MCF 10A (cell line): ENCODE results near the gene KCNC4. TPM values are rescaled to one million over a fixed set of nuclear protein-coding genes. Genes with fewer than 3 reads are reported as not detected.

Experiments used
- BruUV-seq: library from RNA; stranded (reverse); fragments of 400-500 nt; replicated peaks from 2 replicates; lab custom pipeline; 2021; lab: Mats Ljungman, UMichigan
- CTCF ChIA-PET: fragments of 300-600 bp; sonication (Branson Sonifier 250); formaldehyde crosslinking; extraction: SDS; loops from one replicate; lab custom pipeline; 2021; ENCODE audit warnings: antibody characterized with exemption, inconsistent platforms; lab: Yijun Ruan, JAX
- POLR2A ChIA-PET: fragments of 300-600, 350-650 bp; sonication (Branson Sonifier 250); formaldehyde crosslinking; extraction: SDS; loops from one replicate; lab custom pipeline; 2020; ENCODE audit warnings: antibody characterized with exemption, inconsistent platforms; lab: Yijun Ruan, JAX
- DNase-seq: peaks from one replicate; pipeline ENCODE4 v3.0.0-alpha.2; 2018; ENCODE audit not compliant: unreplicated experiment
- H3K27ac Mint-ChIP-seq: one replicate; pipeline ENCODE4 v1.8.0; 2022; ENCODE audit warnings: mild to moderate bottlenecking, low read depth, mixed read lengths; ENCODE audit not compliant: unreplicated experiment
- H3K27me3 Mint-ChIP-seq: one replicate; pipeline ENCODE4 v1.8.0; 2022; ENCODE audit warnings: mixed read lengths; ENCODE audit not compliant: insufficient read depth, unreplicated experiment
- H3K36me3 Mint-ChIP-seq: one replicate; pipeline ENCODE4 v1.8.0; 2022; ENCODE audit warnings: mild to moderate bottlenecking, moderate library complexity, mixed read lengths; ENCODE audit not compliant: insufficient read depth, unreplicated experiment
- H3K4me1 Mint-ChIP-seq: one replicate; pipeline ENCODE4 v1.8.0; 2022; ENCODE audit warnings: mixed read lengths; ENCODE audit not compliant: insufficient read depth, unreplicated experiment
- H3K4me3 Mint-ChIP-seq: one replicate; pipeline ENCODE4 v1.8.0; 2022; ENCODE audit warnings: mild to moderate bottlenecking, moderate library complexity, mixed read lengths; ENCODE audit not compliant: unreplicated experiment
- H3K9me3 Mint-ChIP-seq: one replicate; pipeline ENCODE4 v1.8.0; 2022; ENCODE audit warnings: mixed read lengths; ENCODE audit not compliant: unreplicated experiment
- intact Hi-C: fragments of 100-400 bp; cut with micrococcal nuclease; formaldehyde crosslinking; loops from 2 replicates; pipeline ENCODE4 v1.14.1; 2022
- total RNA-seq: library from RNA; stranded (reverse); gene quantifications from 2 replicates; pipeline ENCODE4 v1.2.3, GENCODE V29; 2022
- TF ChIP-seq, protein P1 (sequence below): fragments of 200-600 bp; IDR thresholded peaks from one replicate; pipeline ENCODE4 v1.8.0; 2022; ENCODE audit warnings: antibody characterized with exemption, mild to moderate bottlenecking; ENCODE audit not compliant: unreplicated experiment

The KCNC4 gene
- total RNA-seq, 1 experiment from 2014 or later = 1.3 TPM

- TF ChIP-seq, protein P1, sequence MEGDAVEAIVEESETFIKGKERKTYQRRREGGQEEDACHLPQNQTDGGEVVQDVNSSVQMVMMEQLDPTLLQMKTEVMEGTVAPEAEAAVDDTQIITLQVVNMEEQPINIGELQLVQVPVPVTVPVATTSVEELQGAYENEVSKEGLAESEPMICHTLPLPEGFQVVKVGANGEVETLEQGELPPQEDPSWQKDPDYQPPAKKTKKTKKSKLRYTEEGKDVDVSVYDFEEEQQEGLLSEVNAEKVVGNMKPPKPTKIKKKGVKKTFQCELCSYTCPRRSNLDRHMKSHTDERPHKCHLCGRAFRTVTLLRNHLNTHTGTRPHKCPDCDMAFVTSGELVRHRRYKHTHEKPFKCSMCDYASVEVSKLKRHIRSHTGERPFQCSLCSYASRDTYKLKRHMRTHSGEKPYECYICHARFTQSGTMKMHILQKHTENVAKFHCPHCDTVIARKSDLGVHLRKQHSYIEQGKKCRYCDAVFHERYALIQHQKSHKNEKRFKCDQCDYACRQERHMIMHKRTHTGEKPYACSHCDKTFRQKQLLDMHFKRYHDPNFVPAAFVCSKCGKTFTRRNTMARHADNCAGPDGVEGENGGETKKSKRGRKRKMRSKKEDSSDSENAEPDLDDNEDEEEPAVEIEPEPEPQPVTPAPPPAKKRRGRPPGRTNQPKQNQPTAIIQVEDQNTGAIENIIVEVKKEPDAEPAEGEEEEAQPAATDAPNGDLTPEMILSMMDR = no peak
- BruUV-seq = no TSS peak
- Mint-ChIP-seq H3K4me3 (no peak overlapping the region), H3K27ac (no peak overlapping the region), H3K4me1 (peaks cover 6% of the 10 kb centered on the region), H3K27me3 (peaks cover 34% of the 10 kb centered on the region), H3K9me3 (no peaks in the 10 kb centered on the region), H3K36me3 (peaks cover 7% of the 10 kb centered on the region)
- DNase-seq = peak; percentile 79
- POLR2A ChIA-PET = interaction anchor here (0.6 to 1.1 kb wide), 2 partner anchors 14 to 207 kb away, joined by 3 read pairs; no protein-coding TSS in a partner anchor
- CTCF ChIA-PET = interaction anchor here (0.7 to 3.3 kb wide), 4 partner anchors 13 to 491 kb away, joined by 3 to 23 read pairs (median 9); no protein-coding TSS in a partner anchor
- intact Hi-C loops = no loop called here
These were observed 19.7 kb upstream of the KCNC4 start for GRCh38 chr1:110190282-110190929.

DNA sequence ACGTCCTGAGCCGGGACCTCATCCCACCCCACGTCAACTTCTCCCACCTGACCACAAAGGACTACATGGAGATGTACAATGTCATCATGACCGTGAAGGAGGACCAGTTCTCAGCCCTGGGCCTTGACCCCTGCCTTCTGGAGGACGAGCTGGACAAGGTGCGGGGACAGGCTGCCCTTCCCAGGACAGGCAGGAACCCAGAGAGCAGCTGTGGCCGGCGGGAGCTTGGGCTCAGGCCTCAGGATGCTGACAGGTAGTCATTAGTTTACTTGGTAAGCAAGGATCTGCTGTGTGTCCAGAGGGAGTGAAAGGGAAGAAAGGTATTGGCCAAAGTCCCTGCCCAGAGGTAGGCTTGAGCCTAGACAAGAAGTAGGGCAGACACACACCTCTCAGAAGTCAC lies 17.6 kb upstream of the KCNC4 start:
- Mint-ChIP-seq H3K4me1 (peaks cover 6% of the 10 kb centered on the region), H3K9me3 (no peaks in the 10 kb centered on the region), H3K36me3 (peaks cover 7% of the 10 kb centered on the region), H3K27ac (no peak overlapping the region), H3K27me3 (peaks cover 21% of the 10 kb centered on the region), H3K4me3 (no peak overlapping the region)
- BruUV-seq = no TSS peak
- POLR2A ChIA-PET = no interaction called here
- DNase-seq = no peak
- CTCF ChIA-PET = interaction anchor here (0.6 to 3.4 kb wide), 6 partner anchors 11 to 304 kb away, joined by 3 to 23 read pairs (median 8); no protein-coding TSS in a partner anchor
- TF ChIP-seq, protein P1 = no peak
- intact Hi-C loops = no loop called here

DNA sequence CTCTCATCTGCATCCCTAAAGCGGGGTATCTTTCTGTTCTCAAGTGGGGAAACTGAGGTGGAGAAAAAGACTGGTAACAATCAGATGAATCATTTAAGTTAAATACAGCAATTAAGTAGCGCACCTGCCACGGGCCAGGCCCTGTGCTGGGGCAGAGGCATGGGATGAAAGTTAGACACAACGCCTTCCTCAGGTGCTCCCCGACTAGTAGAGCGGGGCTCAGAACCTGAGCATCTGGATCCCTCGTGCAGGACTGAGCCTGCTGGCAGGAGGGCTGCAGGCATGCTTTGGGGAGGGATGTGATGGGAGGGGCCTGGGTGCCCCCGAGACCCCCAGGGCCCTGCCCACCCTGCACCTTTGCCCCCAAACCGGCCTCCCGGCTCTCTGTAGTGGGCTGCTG lies 14.9 kb upstream of the KCNC4 start:
- Mint-ChIP-seq H3K27ac (no peak overlapping the region), H3K27me3 (no peaks in the 10 kb centered on the region), H3K4me1 (peaks cover 3% of the 10 kb centered on the region), H3K9me3 (no peaks in the 10 kb centered on the region), H3K36me3 (peaks cover 7% of the 10 kb centered on the region), H3K4me3 (no peak overlapping the region)
- DNase-seq = no peak
- no TSS peak for BruUV-seq
- TF ChIP-seq, protein P1 = no peak
- intact Hi-C loops = no loop called here
- ChIA-PET CTCF (interaction anchor here (1.8 to 17.8 kb wide), 2 partner anchors 12 to 266 kb away, joined by 9 to 304 read pairs; no protein-coding TSS in a partner anchor), POLR2A (no interaction called here)

DNA sequence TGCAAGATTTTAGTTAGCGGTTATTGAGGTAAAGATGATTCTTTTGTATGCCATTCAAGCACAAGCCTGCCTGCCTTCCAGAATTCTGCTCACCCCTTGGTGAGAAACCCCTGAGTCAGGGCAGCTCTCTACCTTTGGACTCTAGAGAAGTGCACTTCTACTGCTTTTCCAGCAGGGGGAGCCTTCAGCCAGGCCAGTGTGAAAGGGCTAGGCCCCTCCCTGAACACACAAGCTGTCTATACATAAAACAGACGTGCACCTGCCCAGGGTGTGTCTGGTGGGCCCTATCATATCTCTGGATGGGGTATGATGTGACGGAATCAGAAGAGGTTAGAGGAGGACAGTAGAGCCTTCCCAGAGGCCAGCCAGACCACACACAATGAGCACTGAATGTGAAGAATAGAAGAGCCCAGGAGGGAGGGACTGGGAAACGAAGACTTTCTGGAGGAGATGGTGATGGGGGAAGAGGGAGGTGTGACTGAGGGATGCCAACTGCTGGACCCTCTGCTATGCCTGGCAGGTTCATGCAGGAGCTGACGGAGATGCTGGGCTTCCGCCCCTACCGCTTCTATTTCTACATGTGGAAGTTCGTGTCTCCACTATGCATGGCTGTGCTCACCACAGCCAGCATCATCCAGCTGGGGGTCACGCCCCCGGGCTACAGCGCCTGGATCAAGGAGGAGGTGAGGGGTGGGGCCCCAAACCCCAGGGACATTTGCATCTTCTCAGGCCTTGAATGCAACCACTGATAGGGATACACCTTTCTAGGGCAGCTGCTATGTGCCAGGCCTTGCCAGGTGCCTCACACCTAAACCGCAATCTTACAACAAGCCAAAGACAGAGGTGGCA lies 13.0 kb upstream of the KCNC4 start:
- no peak overlapping the region for H3K27ac Mint-ChIP-seq
- no TSS peak for BruUV-seq
- TF ChIP-seq, protein P1 = peak; percentile 89
- intact Hi-C loops = no loop called here
- H3K4me3 Mint-ChIP-seq = no peak overlapping the region
- ChIA-PET CTCF (interaction anchor here (0.5 to 17.8 kb wide), 45 partner anchors 9 to 328 kb away, joined by 3 to 304 read pairs (median 4); no protein-coding TSS in a partner anchor), POLR2A (no interaction called here)
- H3K9me3 Mint-ChIP-seq = no peaks in the 10 kb centered on the region
- no peaks in the 10 kb centered on the region for H3K4me1 Mint-ChIP-seq
- H3K27me3 Mint-ChIP-seq = no peaks in the 10 kb centered on the region
- peak; percentile 54 for DNase-seq
- H3K36me3 Mint-ChIP-seq = peaks cover 7% of the 10 kb centered on the region
